A673 (cell line): Measurements from ENCODE around the gene HPCA.

Experiments used
- EZH2 ChIP-seq: fragments of 200-600 bp; sonication (generic); IDR thresholded peaks from 2 replicates; pipeline ENCODE4 v1.6.1; 2017; ENCODE audit warnings: borderline replicate concordance, low read depth, mild to moderate bottlenecking, mixed read lengths, antibody characterized with exemption, low read length; ENCODE audit not compliant: poor library complexity, severe bottlenecking
- TF ChIP-seq, protein P1 (sequence below): fragments of 300-800, 200-600 bp; sonication (generic); conservative IDR thresholded peaks from 2 replicates; pipeline ENCODE4 v1.5.1; 2017; ENCODE audit warnings: low read depth, mild to moderate bottlenecking, antibody characterized with exemption, low read length, moderate library complexity, mixed read lengths

DNA sequence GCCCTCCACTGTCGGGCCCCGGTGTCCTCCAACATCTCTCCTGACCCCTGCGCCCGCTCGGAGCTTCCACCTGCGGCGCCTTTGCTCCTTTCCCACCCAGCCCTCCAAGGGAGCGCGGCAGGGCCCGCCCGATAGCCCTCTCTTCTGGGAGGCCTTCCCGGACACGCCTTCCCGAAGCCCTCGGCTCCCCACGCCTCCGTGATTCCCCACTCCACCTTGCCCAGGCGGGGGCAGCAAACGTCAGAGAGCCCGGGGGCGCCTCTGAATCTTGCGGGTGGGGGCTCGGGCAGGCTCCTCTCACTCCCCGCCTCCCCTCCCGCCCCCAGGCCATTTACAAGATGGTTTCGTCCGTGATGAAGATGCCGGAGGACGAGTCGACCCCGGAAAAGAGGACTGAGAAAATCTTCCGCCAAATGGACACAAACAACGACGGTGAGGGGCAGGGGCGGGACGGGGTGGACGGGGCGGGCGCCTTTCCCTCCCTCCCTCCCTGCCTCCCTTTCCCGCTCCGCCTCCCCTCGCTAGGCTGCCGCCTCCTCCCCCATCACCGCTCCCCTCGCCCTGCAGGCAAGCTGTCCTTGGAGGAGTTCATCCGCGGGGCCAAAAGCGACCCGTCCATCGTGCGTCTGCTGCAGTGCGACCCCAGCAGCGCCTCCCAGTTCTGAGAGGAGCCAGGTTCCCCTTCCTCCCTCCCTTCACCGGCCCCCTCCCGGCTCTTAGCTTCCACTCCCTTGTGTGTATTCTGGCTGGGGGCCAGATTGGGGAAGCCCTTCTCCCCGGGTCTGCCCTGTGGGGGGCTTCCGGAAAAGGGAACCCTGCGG, 7.1 kb downstream of the HPCA start:
- TF ChIP-seq, protein P1, sequence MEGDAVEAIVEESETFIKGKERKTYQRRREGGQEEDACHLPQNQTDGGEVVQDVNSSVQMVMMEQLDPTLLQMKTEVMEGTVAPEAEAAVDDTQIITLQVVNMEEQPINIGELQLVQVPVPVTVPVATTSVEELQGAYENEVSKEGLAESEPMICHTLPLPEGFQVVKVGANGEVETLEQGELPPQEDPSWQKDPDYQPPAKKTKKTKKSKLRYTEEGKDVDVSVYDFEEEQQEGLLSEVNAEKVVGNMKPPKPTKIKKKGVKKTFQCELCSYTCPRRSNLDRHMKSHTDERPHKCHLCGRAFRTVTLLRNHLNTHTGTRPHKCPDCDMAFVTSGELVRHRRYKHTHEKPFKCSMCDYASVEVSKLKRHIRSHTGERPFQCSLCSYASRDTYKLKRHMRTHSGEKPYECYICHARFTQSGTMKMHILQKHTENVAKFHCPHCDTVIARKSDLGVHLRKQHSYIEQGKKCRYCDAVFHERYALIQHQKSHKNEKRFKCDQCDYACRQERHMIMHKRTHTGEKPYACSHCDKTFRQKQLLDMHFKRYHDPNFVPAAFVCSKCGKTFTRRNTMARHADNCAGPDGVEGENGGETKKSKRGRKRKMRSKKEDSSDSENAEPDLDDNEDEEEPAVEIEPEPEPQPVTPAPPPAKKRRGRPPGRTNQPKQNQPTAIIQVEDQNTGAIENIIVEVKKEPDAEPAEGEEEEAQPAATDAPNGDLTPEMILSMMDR, result peak; percentile 37; the same call in 1 of the 2 replicates
- no peak for TF ChIP-seq EZH2
